Measurements from ENCODE around the gene TOMM20.

DNA sequence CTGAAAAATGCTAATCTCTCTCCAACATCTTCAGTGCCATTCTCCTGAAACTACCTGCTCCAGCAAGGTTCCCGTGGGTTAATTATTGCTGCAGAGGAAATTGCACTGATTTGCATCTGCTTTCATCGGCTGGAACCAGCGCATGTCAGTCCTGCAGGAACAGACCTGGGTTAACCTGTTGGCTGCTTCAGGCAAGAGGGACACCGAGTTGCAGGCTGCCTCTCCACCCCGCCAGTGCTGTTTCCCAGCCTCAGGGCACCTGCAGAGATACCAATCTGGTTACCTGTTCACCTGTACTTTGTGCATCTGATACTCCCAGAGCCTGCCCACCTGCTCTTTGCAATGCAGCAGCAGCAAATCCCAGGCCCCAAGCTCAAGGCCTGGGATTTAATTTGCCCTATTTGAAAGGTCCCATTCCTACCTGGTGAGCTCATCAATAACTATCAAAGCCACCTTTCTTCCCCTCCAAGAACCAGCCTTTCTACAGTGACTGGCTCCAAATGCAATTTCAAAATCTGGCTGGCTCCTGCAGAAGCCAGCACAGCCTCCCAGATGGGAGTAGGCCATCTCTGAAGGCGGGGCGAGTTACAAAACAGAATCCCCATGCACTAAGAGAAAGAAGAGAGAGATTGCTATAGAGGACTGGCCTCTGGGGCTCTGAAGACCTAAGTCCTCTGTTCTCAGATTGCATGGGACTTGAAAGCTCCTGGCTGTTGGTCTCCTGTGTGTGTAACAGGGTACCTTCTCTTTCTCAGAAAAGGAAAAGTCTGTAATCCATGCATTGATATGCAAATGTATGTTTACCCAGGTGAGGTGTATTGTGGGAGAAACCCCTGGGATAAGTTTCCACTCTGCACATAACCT lies 67.8 kb downstream of the TOMM20 start:
- no peak for TF ChIP-seq ZNF263 (CRISPR knock-in tag; IDR thresholded peaks at IDR 0.05; ENCODE audit: low read depth)
- TF ChIP-seq, protein P1, sequence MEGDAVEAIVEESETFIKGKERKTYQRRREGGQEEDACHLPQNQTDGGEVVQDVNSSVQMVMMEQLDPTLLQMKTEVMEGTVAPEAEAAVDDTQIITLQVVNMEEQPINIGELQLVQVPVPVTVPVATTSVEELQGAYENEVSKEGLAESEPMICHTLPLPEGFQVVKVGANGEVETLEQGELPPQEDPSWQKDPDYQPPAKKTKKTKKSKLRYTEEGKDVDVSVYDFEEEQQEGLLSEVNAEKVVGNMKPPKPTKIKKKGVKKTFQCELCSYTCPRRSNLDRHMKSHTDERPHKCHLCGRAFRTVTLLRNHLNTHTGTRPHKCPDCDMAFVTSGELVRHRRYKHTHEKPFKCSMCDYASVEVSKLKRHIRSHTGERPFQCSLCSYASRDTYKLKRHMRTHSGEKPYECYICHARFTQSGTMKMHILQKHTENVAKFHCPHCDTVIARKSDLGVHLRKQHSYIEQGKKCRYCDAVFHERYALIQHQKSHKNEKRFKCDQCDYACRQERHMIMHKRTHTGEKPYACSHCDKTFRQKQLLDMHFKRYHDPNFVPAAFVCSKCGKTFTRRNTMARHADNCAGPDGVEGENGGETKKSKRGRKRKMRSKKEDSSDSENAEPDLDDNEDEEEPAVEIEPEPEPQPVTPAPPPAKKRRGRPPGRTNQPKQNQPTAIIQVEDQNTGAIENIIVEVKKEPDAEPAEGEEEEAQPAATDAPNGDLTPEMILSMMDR (IDR thresholded peaks at IDR 0.05), result no peak
- TF ChIP-seq ZNF219 (CRISPR knock-in tag; IDR thresholded peaks at IDR 0.05; ENCODE audit: borderline replicate concordance), result no peak
- TF ChIP-seq, protein P2, sequence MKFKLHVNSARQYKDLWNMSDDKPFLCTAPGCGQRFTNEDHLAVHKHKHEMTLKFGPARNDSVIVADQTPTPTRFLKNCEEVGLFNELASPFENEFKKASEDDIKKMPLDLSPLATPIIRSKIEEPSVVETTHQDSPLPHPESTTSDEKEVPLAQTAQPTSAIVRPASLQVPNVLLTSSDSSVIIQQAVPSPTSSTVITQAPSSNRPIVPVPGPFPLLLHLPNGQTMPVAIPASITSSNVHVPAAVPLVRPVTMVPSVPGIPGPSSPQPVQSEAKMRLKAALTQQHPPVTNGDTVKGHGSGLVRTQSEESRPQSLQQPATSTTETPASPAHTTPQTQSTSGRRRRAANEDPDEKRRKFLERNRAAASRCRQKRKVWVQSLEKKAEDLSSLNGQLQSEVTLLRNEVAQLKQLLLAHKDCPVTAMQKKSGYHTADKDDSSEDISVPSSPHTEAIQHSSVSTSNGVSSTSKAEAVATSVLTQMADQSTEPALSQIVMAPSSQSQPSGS (CRISPR knock-in tag; IDR thresholded peaks at IDR 0.05; ENCODE audit: borderline replicate concordance, low read depth), result no peak
- TF ChIP-seq TCF7 (CRISPR knock-in tag; IDR thresholded peaks at IDR 0.05; ENCODE audit: low read depth), result no peak
- TF ChIP-seq, protein P3, sequence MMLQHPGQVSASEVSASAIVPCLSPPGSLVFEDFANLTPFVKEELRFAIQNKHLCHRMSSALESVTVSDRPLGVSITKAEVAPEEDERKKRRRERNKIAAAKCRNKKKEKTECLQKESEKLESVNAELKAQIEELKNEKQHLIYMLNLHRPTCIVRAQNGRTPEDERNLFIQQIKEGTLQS (CRISPR knock-in tag; conservative IDR thresholded peaks at IDR 0.05), result no peak
- no peak for TF ChIP-seq NR1H2 (CRISPR knock-in tag; IDR thresholded peaks at IDR 0.05)
- no peak for TF ChIP-seq ZNF138 (CRISPR knock-in tag; conservative IDR thresholded peaks at IDR 0.05)
- TF ChIP-seq, protein P4, sequence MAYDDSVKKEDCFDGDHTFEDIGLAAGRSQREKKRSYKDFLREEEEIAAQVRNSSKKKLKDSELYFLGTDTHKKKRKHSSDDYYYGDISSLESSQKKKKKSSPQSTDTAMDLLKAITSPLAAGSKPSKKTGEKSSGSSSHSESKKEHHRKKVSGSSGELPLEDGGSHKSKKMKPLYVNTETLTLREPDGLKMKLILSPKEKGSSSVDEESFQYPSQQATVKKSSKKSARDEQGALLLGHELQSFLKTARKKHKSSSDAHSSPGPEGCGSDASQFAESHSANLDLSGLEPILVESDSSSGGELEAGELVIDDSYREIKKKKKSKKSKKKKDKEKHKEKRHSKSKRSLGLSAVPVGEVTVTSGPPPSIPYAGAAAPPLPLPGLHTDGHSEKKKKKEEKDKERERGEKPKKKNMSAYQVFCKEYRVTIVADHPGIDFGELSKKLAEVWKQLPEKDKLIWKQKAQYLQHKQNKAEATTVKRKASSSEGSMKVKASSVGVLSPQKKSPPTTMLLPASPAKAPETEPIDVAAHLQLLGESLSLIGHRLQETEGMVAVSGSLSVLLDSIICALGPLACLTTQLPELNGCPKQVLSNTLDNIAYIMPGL (CRISPR knock-in tag; IDR thresholded peaks at IDR 0.05), result no peak
- no peak for TF ChIP-seq GABPB1 (CRISPR knock-in tag; IDR thresholded peaks at IDR 0.05)
- TF ChIP-seq CREM (CRISPR knock-in tag; IDR thresholded peaks at IDR 0.05), result no peak
